H1 (cell line): ENCODE data around the gene BLMH.

Experiments
- ASH2L ChIP-seq: fragments of 200-600, 300-600 bp; sonication (generic); IDR thresholded peaks from one replicate; pipeline ENCODE4 v1.7.1; 2017; ENCODE audit warnings: low read length
- TAF1 ChIP-seq: IDR thresholded peaks from 2 replicates; pipeline ENCODE4 v1.6.1; 2011; ENCODE audit warnings: mild to moderate bottlenecking, low read depth, low read length
- TEAD4 ChIP-seq: IDR thresholded peaks from 2 replicates; pipeline ENCODE4 v1.6.1; 2012; ENCODE audit warnings: low read depth, low read length, inconsistent platforms, mixed read lengths
- ZNF274 ChIP-seq: IDR thresholded peaks from 2 replicates; pipeline ENCODE4 v1.7.0; 2012; ENCODE audit warnings: low read length, borderline replicate concordance; ENCODE audit errors: extremely low read depth
- TF ChIP-seq, protein P1 (sequence below), 3 experiments: IDR thresholded peaks; 1 replicate in 2 of 3; 2 replicates in 1 of 3; pipeline versions ENCODE4 v1.5.1 to v1.6.1; 2011; ENCODE audit warnings: low read length in 3 of 3, mild to moderate bottlenecking in 3 of 3, inconsistent platforms in 2 of 3, low read depth in 1 of 3, moderate library complexity in 1 of 3; ENCODE audit not compliant: insufficient read depth in 1 of 3; ENCODE audit errors: control extremely low read depth in 1 of 3
- TF ChIP-seq, protein P2 (sequence below): IDR thresholded peaks from 2 replicates; pipeline ENCODE4 v1.6.1; 2012; ENCODE audit warnings: low read length, inconsistent platforms
- TF ChIP-seq, protein P3 (sequence below): IDR thresholded peaks from 2 replicates; pipeline ENCODE4 v1.6.1; 2012; ENCODE audit warnings: inconsistent platforms

DNA sequence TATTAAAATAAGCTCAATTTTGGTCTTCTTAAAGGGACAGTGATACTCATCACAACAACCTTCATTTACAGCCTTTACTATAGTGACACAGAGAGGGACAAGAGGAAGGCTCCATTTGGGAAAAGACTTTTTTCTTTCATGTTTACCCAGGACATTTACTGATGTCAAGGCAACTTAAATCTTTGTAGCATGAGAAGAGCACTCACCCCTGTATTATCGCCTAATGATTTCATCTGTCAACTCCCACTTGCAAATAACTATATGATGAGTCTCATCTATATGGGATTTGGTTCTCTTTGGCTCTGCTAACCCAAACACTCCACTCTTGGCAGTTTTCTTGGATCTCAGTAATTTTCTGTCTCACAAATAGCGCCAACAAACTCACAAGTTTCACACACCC, 24.1 kb downstream of the BLMH start:
- TF ChIP-seq, protein P1, sequence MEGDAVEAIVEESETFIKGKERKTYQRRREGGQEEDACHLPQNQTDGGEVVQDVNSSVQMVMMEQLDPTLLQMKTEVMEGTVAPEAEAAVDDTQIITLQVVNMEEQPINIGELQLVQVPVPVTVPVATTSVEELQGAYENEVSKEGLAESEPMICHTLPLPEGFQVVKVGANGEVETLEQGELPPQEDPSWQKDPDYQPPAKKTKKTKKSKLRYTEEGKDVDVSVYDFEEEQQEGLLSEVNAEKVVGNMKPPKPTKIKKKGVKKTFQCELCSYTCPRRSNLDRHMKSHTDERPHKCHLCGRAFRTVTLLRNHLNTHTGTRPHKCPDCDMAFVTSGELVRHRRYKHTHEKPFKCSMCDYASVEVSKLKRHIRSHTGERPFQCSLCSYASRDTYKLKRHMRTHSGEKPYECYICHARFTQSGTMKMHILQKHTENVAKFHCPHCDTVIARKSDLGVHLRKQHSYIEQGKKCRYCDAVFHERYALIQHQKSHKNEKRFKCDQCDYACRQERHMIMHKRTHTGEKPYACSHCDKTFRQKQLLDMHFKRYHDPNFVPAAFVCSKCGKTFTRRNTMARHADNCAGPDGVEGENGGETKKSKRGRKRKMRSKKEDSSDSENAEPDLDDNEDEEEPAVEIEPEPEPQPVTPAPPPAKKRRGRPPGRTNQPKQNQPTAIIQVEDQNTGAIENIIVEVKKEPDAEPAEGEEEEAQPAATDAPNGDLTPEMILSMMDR (IDR thresholded peaks at IDR 0.05; ENCODE audit: control extremely low read depth in 1 of 3, insufficient read depth in 1 of 3, low read depth in 1 of 3, low read length in 3 of 3), result no peak
- TF ChIP-seq TEAD4 (no peak), ZNF274 (no peak), ASH2L (no peak), TAF1 (no peak)
- TF ChIP-seq, protein P2, sequence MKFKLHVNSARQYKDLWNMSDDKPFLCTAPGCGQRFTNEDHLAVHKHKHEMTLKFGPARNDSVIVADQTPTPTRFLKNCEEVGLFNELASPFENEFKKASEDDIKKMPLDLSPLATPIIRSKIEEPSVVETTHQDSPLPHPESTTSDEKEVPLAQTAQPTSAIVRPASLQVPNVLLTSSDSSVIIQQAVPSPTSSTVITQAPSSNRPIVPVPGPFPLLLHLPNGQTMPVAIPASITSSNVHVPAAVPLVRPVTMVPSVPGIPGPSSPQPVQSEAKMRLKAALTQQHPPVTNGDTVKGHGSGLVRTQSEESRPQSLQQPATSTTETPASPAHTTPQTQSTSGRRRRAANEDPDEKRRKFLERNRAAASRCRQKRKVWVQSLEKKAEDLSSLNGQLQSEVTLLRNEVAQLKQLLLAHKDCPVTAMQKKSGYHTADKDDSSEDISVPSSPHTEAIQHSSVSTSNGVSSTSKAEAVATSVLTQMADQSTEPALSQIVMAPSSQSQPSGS, result no peak
- TF ChIP-seq, protein P3, sequence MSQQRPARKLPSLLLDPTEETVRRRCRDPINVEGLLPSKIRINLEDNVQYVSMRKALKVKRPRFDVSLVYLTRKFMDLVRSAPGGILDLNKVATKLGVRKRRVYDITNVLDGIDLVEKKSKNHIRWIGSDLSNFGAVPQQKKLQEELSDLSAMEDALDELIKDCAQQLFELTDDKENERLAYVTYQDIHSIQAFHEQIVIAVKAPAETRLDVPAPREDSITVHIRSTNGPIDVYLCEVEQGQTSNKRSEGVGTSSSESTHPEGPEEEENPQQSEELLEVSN, result no peak
